GM15510 (cell line): Measurements from ENCODE around the gene ASPRV1.

ENCODE experiments used
- POLR2A ChIP-seq: IDR thresholded peaks from 3 replicates; pipeline ENCODE4 v1.6.1; 2011; ENCODE audit warnings: borderline replicate concordance; ENCODE audit not compliant: insufficient read length; ENCODE audit errors: extremely low read depth

The ASPRV1 gene

GRCh38 chr2:69916106-69916505, 45.3 kb downstream of the ASPRV1 start:
- TF ChIP-seq POLR2A: no peak

GRCh38 chr2:69914950-69915945, 46.2 kb downstream of the ASPRV1 start, which contains the start of gene MXD1:
Gene MXD1, plus strand, starts transcription at chr2:69915109. Its CDS starts 222 bp downstream, at chr2:69915331.
- TF ChIP-seq POLR2A: peak; percentile 78

- TF ChIP-seq POLR2A: peak; percentile 81
Measured at GRCh38 chr2:69914164-69914949, 47.1 kb downstream of the ASPRV1 start.

GRCh38 chr2:69911985-69912563, 49.4 kb downstream of the ASPRV1 start:
- no peak for TF ChIP-seq POLR2A
